Mesenchymal stem cell (in vitro differentiated cells and primary cell): Measurements from ENCODE around the gene ATP6AP2. TPM values are rescaled to one million over a fixed set of nuclear protein-coding genes. Genes with fewer than 3 reads are reported as not detected.

ENCODE experiments used
- DNase-seq: peaks from one replicate; pipeline ENCODE4 v3.0.0-alpha.2; 2013
- H2AFZ ChIP-seq: one replicate; pipeline ENCODE4 v1.6.1; 2013; ENCODE audit warnings: low read depth, mild to moderate bottlenecking, control low read depth, inconsistent platforms, low read length, moderate library complexity
- H2AK5ac ChIP-seq: 2 replicates; pipeline ENCODE4 v1.6.1; 2013; ENCODE audit warnings: low read length, moderate library complexity, mild to moderate bottlenecking, inconsistent platforms; ENCODE audit not compliant: severe bottlenecking
- H2BK120ac ChIP-seq: one replicate; pipeline ENCODE4 v1.6.1; 2013; ENCODE audit warnings: low read depth, mild to moderate bottlenecking, inconsistent platforms, low read length, moderate library complexity
- H2BK12ac ChIP-seq, 2 experiments: one replicate each; pipeline ENCODE4 v1.6.1; 2013; ENCODE audit warnings: inconsistent platforms in 2 of 2, low read length in 2 of 2, mild to moderate bottlenecking in 2 of 2, moderate library complexity in 2 of 2, control low read depth in 1 of 2
- H2BK15ac ChIP-seq: one replicate; pipeline ENCODE4 v1.6.1; 2013; ENCODE audit warnings: mild to moderate bottlenecking, low read depth, inconsistent platforms; ENCODE audit not compliant: poor library complexity, severe bottlenecking
- H2BK5ac ChIP-seq: 2 replicates; pipeline ENCODE4 v1.6.1; 2013; ENCODE audit warnings: low read depth, mild to moderate bottlenecking, low read length, control low read depth, inconsistent platforms; ENCODE audit not compliant: poor library complexity, severe bottlenecking
- H3K14ac ChIP-seq, 2 experiments: one replicate each; pipeline ENCODE4 v1.6.1; 2013; ENCODE audit warnings: inconsistent platforms in 2 of 2, low read length in 2 of 2, control low read depth in 1 of 2, mild to moderate bottlenecking in 1 of 2, moderate library complexity in 1 of 2
- H3K18ac ChIP-seq, 2 experiments: one replicate each; pipeline ENCODE4 v1.6.1; 2013; ENCODE audit warnings: inconsistent platforms in 2 of 2, low read length in 2 of 2, control low read depth in 1 of 2, low read depth in 1 of 2, mild to moderate bottlenecking in 1 of 2
- H3K23ac ChIP-seq, 2 experiments: one replicate each; pipeline ENCODE4 v1.6.1; 2013; ENCODE audit warnings: inconsistent platforms in 2 of 2, low read length in 2 of 2, mild to moderate bottlenecking in 2 of 2, moderate library complexity in 2 of 2, control low read depth in 1 of 2
- H3K27ac ChIP-seq: 2 replicates; pipeline ENCODE4 v1.5.1; 2013; ENCODE audit warnings: mild to moderate bottlenecking, moderate library complexity, low read length, control low read depth, inconsistent platforms; ENCODE audit not compliant: poor library complexity, severe bottlenecking
- H3K27me3 ChIP-seq, 2 experiments: 2 replicates each; pipeline versions ENCODE4 v1.6.1 to v1.7.0; 2013; ENCODE audit warnings: low read length in 2 of 2, mild to moderate bottlenecking in 2 of 2, moderate library complexity in 2 of 2, control low read depth in 1 of 2, inconsistent platforms in 1 of 2; ENCODE audit not compliant: control insufficient read depth in 1 of 2, insufficient read depth in 1 of 2
- H3K36me3 ChIP-seq, 2 experiments: 2 replicates each; pipeline versions ENCODE4 v1.6.1 to v1.7.0; 2013; ENCODE audit warnings: low read length in 2 of 2, control low read depth in 1 of 2, inconsistent platforms in 1 of 2, low read depth in 1 of 2, mild to moderate bottlenecking in 1 of 2; ENCODE audit not compliant: insufficient read depth in 2 of 2, control insufficient read depth in 1 of 2
- H3K4ac ChIP-seq, 2 experiments: one replicate each; pipeline ENCODE4 v1.6.1; 2013; ENCODE audit warnings: inconsistent platforms in 2 of 2, low read length in 2 of 2, mild to moderate bottlenecking in 2 of 2, moderate library complexity in 2 of 2, control low read depth in 1 of 2, low read depth in 1 of 2
- H3K4me1 ChIP-seq: 2 replicates; pipeline ENCODE4 v1.6.1; 2013; ENCODE audit warnings: low read depth, low read length, control low read depth; ENCODE audit not compliant: control insufficient read depth, insufficient read depth
- H3K4me2 ChIP-seq: 2 replicates; pipeline ENCODE4 v1.6.1; 2013; ENCODE audit warnings: low read length, mild to moderate bottlenecking, inconsistent platforms; ENCODE audit not compliant: poor library complexity, severe bottlenecking
- H3K4me3 ChIP-seq, 2 experiments: 2 replicates each; pipeline versions ENCODE4 v1.5.1 to v1.7.0; 2013; ENCODE audit warnings: low read length in 2 of 2, mild to moderate bottlenecking in 2 of 2, control low read depth in 1 of 2, low read depth in 1 of 2; ENCODE audit not compliant: insufficient read depth in 1 of 2
- H3K79me1 ChIP-seq: replicated peaks from 2 replicates; pipeline ENCODE4 v1.6.1; 2013; ENCODE audit warnings: mild to moderate bottlenecking, control low read depth, low read length, inconsistent platforms; ENCODE audit not compliant: poor library complexity, severe bottlenecking
- H3K9ac ChIP-seq: 2 replicates; pipeline ENCODE4 v1.7.0; 2013; ENCODE audit warnings: mild to moderate bottlenecking, low read length, moderate library complexity
- H3K9me3 ChIP-seq: 2 replicates; pipeline ENCODE4 v1.7.0; 2013; ENCODE audit warnings: mild to moderate bottlenecking, low read length; ENCODE audit not compliant: control insufficient read depth
- H4K8ac ChIP-seq: one replicate; pipeline ENCODE4 v1.6.1; 2013; ENCODE audit warnings: inconsistent platforms, mild to moderate bottlenecking, low read length, moderate library complexity
- H4K91ac ChIP-seq: one replicate; pipeline ENCODE4 v1.6.1; 2013; ENCODE audit warnings: mild to moderate bottlenecking, low read length, inconsistent platforms
- WGBS: methylation state at CpG from one replicate; pipeline ENCODE4 v1.1.7; 2013; ENCODE audit warnings: mixed read lengths; 5-methylcytosine and 5-hydroxymethylcytosine counted together
- small RNA-seq: library from polyadenylated mRNA; stranded (forward); fragments of <200 nt; extraction: miRNeasy Mini kit (QIAGEN cat#:217004); gene quantifications from one replicate; pipeline ENCODE3, GENCODE V24; 2013; ENCODE audit warnings: low read depth

Gene ATP6AP2

GRCh38 chrX:40652664-40653063, 71.9 kb downstream of the ATP6AP2 start:
- no CpG with 5 or more reads among the region's 1 CpG for WGBS
- no peak overlapping the region for H2BK12ac ChIP-seq

GRCh38 chrX:40653535-40653934, 72.8 kb downstream of the ATP6AP2 start:
- no peak overlapping the region for H2BK120ac ChIP-seq
- H4K8ac ChIP-seq = no peak overlapping the region
- WGBS = 88% methylated on average over 2 of the region's 2 CpGs
- no peak for DNase-seq
- no peak overlapping the region for H3K27ac ChIP-seq
- no peak overlapping the region for H3K4me2 ChIP-seq
- H3K4me3 ChIP-seq = no peak overlapping the region
- H2BK12ac ChIP-seq = no peak overlapping the region
- no peak overlapping the region for H3K18ac ChIP-seq
- no peak overlapping the region for H2BK15ac ChIP-seq
- no peak overlapping the region for H3K14ac ChIP-seq
- peaks cover 2% of the 10 kb centered on the region for H3K79me1 ChIP-seq
- H4K91ac ChIP-seq = no peak overlapping the region
- no peak overlapping the region for H2AK5ac ChIP-seq
- no peak overlapping the region for H2BK5ac ChIP-seq
- H3K36me3 ChIP-seq = peaks cover 7 to 41% of the 10 kb centered on the region in 2 experiments
- no peak overlapping the region for H3K23ac ChIP-seq
- H3K9ac ChIP-seq = no peak overlapping the region
- no peaks in the 10 kb centered on the region for H3K4me1 ChIP-seq
- H3K4ac ChIP-seq = no peak overlapping the region
- H3K9me3 ChIP-seq = no peaks in the 10 kb centered on the region
- H3K27me3 ChIP-seq = peaks cover 0 to 42% of the 10 kb centered on the region in 2 experiments
- H2AFZ ChIP-seq = no peak overlapping the region

More at GRCh38 chrX:40652664-40653063, 71.9 kb downstream of the ATP6AP2 start:
- H3K23ac ChIP-seq = no peak overlapping the region
- H3K27me3 ChIP-seq = peaks cover 0 to 41% of the 10 kb centered on the region in 2 experiments
- H2BK5ac ChIP-seq = no peak overlapping the region
- no peak overlapping the region for H2AFZ ChIP-seq
- H2BK15ac ChIP-seq = no peak overlapping the region
- H3K9me3 ChIP-seq = no peaks in the 10 kb centered on the region
- no peak overlapping the region for H3K18ac ChIP-seq
- no peak overlapping the region for H3K14ac ChIP-seq
- no peak overlapping the region for H3K9ac ChIP-seq
- no peak overlapping the region for H4K91ac ChIP-seq
- DNase-seq = no peak
- H2AK5ac ChIP-seq = no peak overlapping the region
- H2BK120ac ChIP-seq = no peak overlapping the region
- H3K4me3 ChIP-seq = no peak overlapping the region
- H3K36me3 ChIP-seq = peaks cover 4 to 41% of the 10 kb centered on the region in 2 experiments
- H3K4me2 ChIP-seq = no peak overlapping the region
- H3K4me1 ChIP-seq = no peaks in the 10 kb centered on the region
- H3K27ac ChIP-seq = no peak overlapping the region
- no peak overlapping the region for H4K8ac ChIP-seq
- H3K79me1 ChIP-seq = peaks cover 2% of the 10 kb centered on the region
- no peak overlapping the region for H3K4ac ChIP-seq

Small RNA genes within 50 kb of the gene (small RNA-seq; reads per million reads assigned to genes)
- gene RNU7-164P = not detected
